Measurements from ENCODE around the gene SMCO1.
A peak's percentile ranks its signal among the peaks of the same experiment; 100 is the strongest.
"Not testable (repeated sequence)": the region's sequence is repeated elsewhere in the genome, so short reads cannot be mapped to it uniquely, and the experiment has no call there.

Gene SMCO1

GRCh38 chr3:196492080-196492479, 23.1 kb downstream of the SMCO1 start:
- DNase-seq (ENCODE audit: low spot score): no peak

- no peak for DNase-seq (ENCODE audit: low spot score)
Measured at GRCh38 chr3:196489747-196490146, 25.4 kb downstream of the SMCO1 start.

GRCh38 chr3:196486263-196486662, 28.9 kb downstream of the SMCO1 start:
- DNase-seq (ENCODE audit: low spot score): no peak

- DNase-seq (ENCODE audit: low spot score): no peak
Measured at GRCh38 chr3:196477678-196478077, 37.5 kb downstream of the SMCO1 start.

GRCh38 chr3:196472286-196472685, 42.9 kb downstream of the SMCO1 start:
- DNase-seq (ENCODE audit: low spot score): no peak

GRCh38 chr3:196471551-196471950, 43.6 kb downstream of the SMCO1 start:
- peak; percentile 42 for DNase-seq (ENCODE audit: low spot score)

- DNase-seq (ENCODE audit: low spot score): not testable (repeated sequence)
Measured at GRCh38 chr3:196470182-196470581, 45.0 kb downstream of the SMCO1 start.

- no peak for DNase-seq (ENCODE audit: low spot score)
Measured at GRCh38 chr3:196463804-196464203, 51.3 kb downstream of the SMCO1 start.

GRCh38 chr3:196463478-196463756, 51.7 kb downstream of the SMCO1 start:
- no peak for DNase-seq (ENCODE audit: low spot score)

GRCh38 chr3:196462680-196463477, 52.3 kb downstream of the SMCO1 start:
- DNase-seq (ENCODE audit: low spot score): not testable (repeated sequence)

GRCh38 chr3:196458063-196458462, 57.1 kb downstream of the SMCO1 start:
- DNase-seq (ENCODE audit: low spot score): no peak

GRCh38 chr3:196457470-196457869, 57.7 kb downstream of the SMCO1 start:
- not testable (repeated sequence) for DNase-seq (ENCODE audit: low spot score)

Measured in GM03348 (cell line).